Naive thymus-derived CD8-positive, alpha-beta T cell (primary cell): ENCODE results near the gene RABEP1. TPM values are rescaled to one million over a fixed set of nuclear protein-coding genes. Genes with fewer than 3 reads are reported as not detected.
"Not testable (repeated sequence)": the region's sequence is repeated elsewhere in the genome, so short reads cannot be mapped to it uniquely, and the experiment has no call there.

ENCODE experiments used
- ATAC-seq, 2 donors: fragments of 150-1000 bp; cut with Tn5 transposase in 1 of 2; sonication (Bioruptor Pico), chemical (Tn5 transposase) in 1 of 2; 1 replicate in 1 of 2; 2 replicates in 1 of 2; pipeline ENCODE4 v1.10.0; 2021; ENCODE audit warnings: mild to moderate bottlenecking in 2 of 2, moderate library complexity in 2 of 2
- POLR2A ChIA-PET: fragments of 350-600 bp; sonication (Branson Sonifier 250); formaldehyde crosslinking; loops from one replicate; lab custom pipeline; 2021; ENCODE audit warnings: antibody characterized with exemption; lab: Charles Lee
- DNase-seq, 10 donors: peaks; one replicate each; pipeline versions ENCODE4 v3.0.0 to v3.0.0-alpha.2; 2020 to 2022
- H3K27ac Mint-ChIP-seq, 10 donors: one replicate each; pipeline ENCODE4 v1.8.0; 2020 to 2022; ENCODE audit warnings: mild to moderate bottlenecking in 10 of 10, mixed read lengths in 10 of 10, moderate library complexity in 4 of 10, inconsistent platforms in 1 of 10
- H3K27me3 Mint-ChIP-seq, 5 donors: one replicate each; pipeline ENCODE4 v1.8.0; 2021 to 2022; ENCODE audit warnings: mixed read lengths in 5 of 5
- H3K36me3 Mint-ChIP-seq, 3 donors: one replicate each; pipeline ENCODE4 v1.8.0; 2020 to 2022; ENCODE audit warnings: mixed read lengths in 3 of 3, mild to moderate bottlenecking in 2 of 3, inconsistent platforms in 1 of 3
- H3K4me1 Mint-ChIP-seq, 4 donors: one replicate each; pipeline ENCODE4 v1.8.0; 2021 to 2022; ENCODE audit warnings: mixed read lengths in 4 of 4
- H3K4me3 Mint-ChIP-seq, 10 donors: one replicate each; pipeline ENCODE4 v1.8.0; 2020 to 2022; ENCODE audit warnings: mild to moderate bottlenecking in 10 of 10, mixed read lengths in 10 of 10, moderate library complexity in 6 of 10, inconsistent platforms in 1 of 10
- H3K9me3 Mint-ChIP-seq, 9 donors: one replicate each; pipeline ENCODE4 v1.8.0; 2020 to 2022; ENCODE audit warnings: mixed read lengths in 9 of 9, mild to moderate bottlenecking in 3 of 9, inconsistent platforms in 1 of 9, moderate library complexity in 1 of 9
- polyA plus RNA-seq, 3 donors: library from polyadenylated mRNA; unstranded; fragments of 300-500 nt; fragmentation: Illumina TruSeq; gene quantifications; one replicate each; pipeline ENCODE4 v1.2.3, GENCODE V29; 2021
- total RNA-seq, 8 experiments: library from RNA in 2 of 8; stranded (reverse) in 2 of 8; gene quantifications; one replicate each; pipeline ENCODE4 v1.2.3 and lab custom pipeline; 2021 to 2026

The RABEP1 gene, protein sequence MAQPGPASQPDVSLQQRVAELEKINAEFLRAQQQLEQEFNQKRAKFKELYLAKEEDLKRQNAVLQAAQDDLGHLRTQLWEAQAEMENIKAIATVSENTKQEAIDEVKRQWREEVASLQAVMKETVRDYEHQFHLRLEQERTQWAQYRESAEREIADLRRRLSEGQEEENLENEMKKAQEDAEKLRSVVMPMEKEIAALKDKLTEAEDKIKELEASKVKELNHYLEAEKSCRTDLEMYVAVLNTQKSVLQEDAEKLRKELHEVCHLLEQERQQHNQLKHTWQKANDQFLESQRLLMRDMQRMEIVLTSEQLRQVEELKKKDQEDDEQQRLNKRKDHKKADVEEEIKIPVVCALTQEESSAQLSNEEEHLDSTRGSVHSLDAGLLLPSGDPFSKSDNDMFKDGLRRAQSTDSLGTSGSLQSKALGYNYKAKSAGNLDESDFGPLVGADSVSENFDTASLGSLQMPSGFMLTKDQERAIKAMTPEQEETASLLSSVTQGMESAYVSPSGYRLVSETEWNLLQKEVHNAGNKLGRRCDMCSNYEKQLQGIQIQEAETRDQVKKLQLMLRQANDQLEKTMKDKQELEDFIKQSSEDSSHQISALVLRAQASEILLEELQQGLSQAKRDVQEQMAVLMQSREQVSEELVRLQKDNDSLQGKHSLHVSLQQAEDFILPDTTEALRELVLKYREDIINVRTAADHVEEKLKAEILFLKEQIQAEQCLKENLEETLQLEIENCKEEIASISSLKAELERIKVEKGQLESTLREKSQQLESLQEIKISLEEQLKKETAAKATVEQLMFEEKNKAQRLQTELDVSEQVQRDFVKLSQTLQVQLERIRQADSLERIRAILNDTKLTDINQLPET
- total RNA-seq (10 to 100 TPM; 57.3 to 58.6 TPM), polyA plus RNA-seq (10 to 100 TPM; 23.5 to 32.7 (median 31.3) TPM), total RNA-seq (lab: John Stamatoyannopoulos, UW) (113 to 191 (median 161) reads per million in 6 experiments)

DNA sequence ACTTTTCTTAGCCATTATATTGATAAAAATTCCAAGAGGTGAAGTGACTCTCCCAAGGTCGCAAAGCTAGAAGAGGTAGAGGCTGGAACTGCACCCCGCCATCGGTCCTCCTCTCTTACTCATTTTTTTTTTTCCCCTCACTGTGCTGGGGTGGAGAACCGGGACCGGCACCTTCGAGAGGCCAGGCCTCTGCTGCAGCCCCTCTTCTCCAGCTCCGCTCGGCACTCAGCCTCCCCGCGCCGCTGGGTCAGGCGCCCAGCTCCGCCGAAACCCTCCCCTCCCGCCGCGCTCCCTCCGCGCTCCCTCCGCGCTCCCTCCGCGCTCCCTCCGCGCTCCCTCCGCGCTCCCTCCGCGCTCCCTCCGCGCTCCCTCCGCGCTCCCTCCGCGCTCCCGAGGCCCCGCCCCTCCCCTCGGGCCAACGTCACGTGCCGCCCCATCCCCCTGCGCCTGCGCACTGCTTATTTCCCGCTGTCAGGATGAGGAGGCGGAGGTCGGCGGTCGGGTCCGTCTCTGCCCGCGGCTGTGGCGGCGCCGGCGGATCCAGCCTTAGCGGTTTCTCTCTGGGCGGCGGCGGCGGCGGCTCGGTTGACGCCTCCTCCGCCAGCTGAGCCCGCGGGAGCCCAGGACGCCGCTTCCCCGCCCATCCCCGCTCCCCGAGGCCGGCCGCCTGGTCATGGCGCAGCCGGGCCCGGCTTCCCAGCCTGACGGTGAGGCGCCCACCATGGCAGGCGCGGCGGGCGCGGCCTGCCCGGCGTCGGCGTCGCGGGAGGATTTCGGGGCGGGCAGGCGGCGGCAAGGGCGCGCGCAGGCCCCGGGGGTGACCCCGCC, at the start of gene RABEP1:
TSS of gene RABEP1 (plus strand) at position 471 of the 828 bp plus-strand sequence. CDS start at position 674, 203 bp downstream.
- Mint-ChIP-seq H3K4me1 (peaks cover 15 to 47% (median 35%) of the 10 kb centered on the region in 4 donors), H3K4me3 (peak within 1 kb of the TSS; percentile 80 to 96 (median 90)), H3K27me3 (no peaks in the 10 kb centered on the region), H3K27ac (peak within 1 kb of the TSS; percentile 69 to 97 (median 92)), H3K36me3 (peaks cover 0 to 9% (median 0%) of the 10 kb centered on the region in 3 donors), H3K9me3 (no peaks in the 10 kb centered on the region)
- POLR2A ChIA-PET = interaction anchor here (0.5 to 2.0 kb wide), 16 partner anchors 10 to 1199 kb away, joined by 3 to 9 read pairs (median 3); partner anchors contain the start of gene NUP88
- peak; percentile 86 to 96 (median 93) for DNase-seq
- peak; percentile 79 to 82 for ATAC-seq

DNA sequence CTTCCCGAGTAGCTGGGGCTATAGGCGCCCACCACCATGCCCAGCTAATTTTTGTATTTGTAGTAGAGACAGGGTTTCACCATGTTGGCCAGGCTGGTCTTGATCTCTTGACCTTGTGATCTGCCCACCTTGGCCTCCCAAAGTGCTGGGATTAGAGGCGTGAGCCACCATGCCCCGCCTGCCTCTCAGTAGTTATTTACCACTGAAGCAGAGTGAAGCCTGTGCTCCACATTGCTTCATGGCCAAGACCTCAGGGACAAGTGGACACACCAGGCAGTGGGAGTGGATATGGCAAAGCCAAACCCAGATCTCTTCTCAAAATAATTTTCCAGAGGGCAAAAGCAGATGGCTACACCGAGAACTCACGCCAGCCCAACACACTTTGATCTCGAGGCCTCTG, 48.6 kb upstream of the RABEP1 start:
- H3K27me3 Mint-ChIP-seq, ATAC-seq, H3K36me3 Mint-ChIP-seq, H3K9me3 Mint-ChIP-seq, DNase-seq, POLR2A ChIA-PET: not testable (repeated sequence)
- Mint-ChIP-seq H3K4me1 (peaks cover 15 to 80% (median 43%) of the 10 kb centered on the region in 4 donors), H3K4me3 (peak overlapping the region in 1 of 10 donors; percentile 76), H3K27ac (peak overlapping the region in 7 of 10 donors; percentile 9 to 80 (median 65))

DNA sequence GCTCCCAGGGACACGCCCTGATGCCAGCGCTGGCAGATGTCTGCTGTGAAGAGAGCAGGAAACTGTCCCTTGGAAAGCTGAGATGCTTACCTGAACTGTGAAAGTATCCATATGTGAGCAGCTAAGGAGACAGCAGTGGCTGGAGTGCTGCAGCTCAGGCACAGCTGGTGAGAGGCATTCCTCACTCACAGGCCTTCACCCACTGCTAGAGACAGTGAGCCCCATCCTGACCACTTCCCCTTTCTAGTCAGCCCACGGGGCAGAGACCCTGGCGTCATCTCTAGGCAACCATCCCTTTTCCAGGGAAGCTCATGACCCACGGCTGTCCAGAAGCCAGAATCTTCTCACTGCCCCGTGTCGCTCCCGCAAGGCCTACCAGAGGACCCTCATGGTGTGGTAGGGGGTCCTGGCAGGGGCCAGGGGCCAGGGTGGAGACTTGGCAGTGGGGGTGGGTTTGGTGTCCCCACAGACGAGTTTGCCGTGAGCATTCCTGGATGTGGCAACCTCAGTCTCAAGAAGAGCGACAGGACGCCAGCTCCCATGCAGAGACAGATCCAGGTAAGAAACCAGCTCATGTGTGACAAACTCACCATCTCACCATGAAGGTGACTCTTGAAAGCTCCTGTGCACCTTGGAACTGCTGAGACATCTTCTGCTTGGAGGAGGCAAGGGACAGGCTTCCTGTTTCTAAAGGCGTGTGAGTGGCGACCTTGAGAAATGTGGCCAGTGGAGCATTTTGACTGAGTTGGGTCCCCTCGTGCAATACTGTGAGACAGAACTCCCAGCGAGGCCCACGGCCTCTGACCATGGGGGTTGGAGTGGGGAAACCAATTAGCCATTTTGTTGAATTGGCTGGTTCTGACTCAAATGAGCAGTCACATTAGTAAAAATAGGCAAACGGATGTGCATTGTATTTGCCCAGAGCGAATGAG, 47.2 kb upstream of the RABEP1 start, which contains the start of gene SCIMP:
TSS of gene SCIMP (minus strand) at position 216 of the 932 bp plus-strand sequence. CDS start at position 111, 105 bp downstream.
- Mint-ChIP-seq H3K4me3 (peak within 1 kb of the TSS in 3 of 10 donors; percentile 27 to 83 (median 36)), H3K4me1 (peaks cover 12 to 79% (median 35%) of the 10 kb centered on the region in 4 donors)

DNA sequence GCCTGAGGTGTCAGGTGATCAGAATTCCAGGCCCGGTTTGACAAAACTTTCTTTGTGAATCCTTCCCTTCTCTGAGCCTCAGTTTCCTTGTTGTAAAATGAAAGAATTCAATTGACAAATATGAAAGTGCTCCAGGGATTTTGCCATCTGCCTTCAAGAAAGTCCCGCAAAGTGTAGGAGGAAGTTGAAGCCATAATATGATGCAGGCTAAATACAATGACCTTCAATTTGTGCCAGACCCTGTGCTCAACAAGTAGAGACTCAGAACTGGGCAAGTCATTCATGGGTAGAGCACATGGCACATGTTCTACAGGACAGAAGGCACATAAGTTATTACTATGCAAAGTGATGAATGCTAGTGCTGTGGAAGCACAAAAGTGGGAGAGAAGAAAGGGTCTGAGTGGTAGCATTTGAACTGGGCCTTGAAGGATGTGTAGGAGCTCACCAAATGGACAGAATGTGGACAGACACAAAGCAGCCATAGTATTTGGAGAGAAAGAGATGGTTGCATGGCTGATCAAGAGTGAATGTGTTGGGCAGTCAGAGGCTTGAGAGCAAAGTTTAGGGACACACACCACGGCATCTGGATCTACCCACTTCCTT, 45.0 kb upstream of the RABEP1 start:
- POLR2A ChIA-PET = interaction anchor here (0.7 to 4.2 kb wide), 4 partner anchors 10 to 1417 kb away, joined by 3 to 32 read pairs (median 4); partner anchors contain the start of gene ZNF594
- Mint-ChIP-seq H3K36me3 (peaks cover 0 to 6% (median 0%) of the 10 kb centered on the region in 3 donors), H3K4me3 (peak overlapping the region in 3 of 10 donors; percentile 17 to 24 (median 23)), H3K27me3 (no peaks in the 10 kb centered on the region), H3K9me3 (peaks cover 0 to 8% (median 0%) of the 10 kb centered on the region in 9 donors), H3K27ac (peak overlapping the region; percentile 4 to 82 (median 66)), H3K4me1 (peaks cover 14 to 73% (median 39%) of the 10 kb centered on the region in 4 donors)
- ATAC-seq = no peak
- DNase-seq = no peak

More for the DNA sequence above, 47.2 kb upstream of the RABEP1 start, which contains the start of gene SCIMP:
- POLR2A ChIA-PET = interaction anchor here (0.7 to 2.0 kb wide), 6 partner anchors 12 to 229 kb away, joined by 3 to 5 read pairs (median 4); partner anchors contain the start of gene ZNF594
- Mint-ChIP-seq H3K27ac (peak within 1 kb of the TSS; percentile 57 to 86 (median 78)), H3K27me3 (no peaks in the 10 kb centered on the region), H3K36me3 (peaks cover 0 to 7% (median 0%) of the 10 kb centered on the region in 3 donors), H3K9me3 (peaks cover 0 to 8% (median 0%) of the 10 kb centered on the region in 9 donors)
- peak in 1 of 2 donors; percentile 70 for ATAC-seq
- no peak for DNase-seq

DNA sequence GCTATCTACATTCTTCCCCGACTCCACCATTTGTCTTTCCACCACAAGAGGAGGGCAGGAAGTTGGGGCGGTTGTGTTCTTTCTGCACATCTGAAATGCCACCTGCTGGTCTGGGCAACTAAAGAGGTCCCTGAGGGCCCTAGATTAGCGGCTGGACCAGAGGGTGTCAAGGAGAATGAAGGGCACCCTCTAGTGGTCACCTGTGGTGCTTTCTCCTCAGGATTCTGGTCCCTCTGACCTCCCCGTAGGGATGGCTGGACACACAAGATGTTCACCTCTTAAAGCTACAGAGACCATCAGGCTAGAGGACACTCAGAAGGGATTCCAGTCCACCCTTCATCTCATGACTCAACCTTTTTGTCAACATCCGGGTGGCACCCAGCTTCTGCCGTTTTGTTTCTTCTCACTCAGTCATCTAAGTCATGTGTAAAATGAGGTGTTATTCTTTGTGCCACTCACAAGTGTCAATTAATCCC, 44.5 kb upstream of the RABEP1 start:
- POLR2A ChIA-PET = interaction anchor here (0.6 to 4.2 kb wide), 6 partner anchors 11 to 46 kb away, joined by 3 to 32 read pairs (median 3); partner anchors contain the start of gene ZNF594
- Mint-ChIP-seq H3K9me3 (peaks cover 0 to 8% (median 0%) of the 10 kb centered on the region in 9 donors), H3K36me3 (peaks cover 0 to 6% (median 0%) of the 10 kb centered on the region in 3 donors), H3K27me3 (no peaks in the 10 kb centered on the region), H3K27ac (peak overlapping the region; percentile 4 to 82 (median 66)), H3K4me1 (peaks cover 16 to 73% (median 44%) of the 10 kb centered on the region in 4 donors), H3K4me3 (peak overlapping the region in 2 of 10 donors; percentile 17 to 23)
- DNase-seq = peak in 1 of 10 donors; percentile 42
- peak in 1 of 2 donors; percentile 8 for ATAC-seq

DNA sequence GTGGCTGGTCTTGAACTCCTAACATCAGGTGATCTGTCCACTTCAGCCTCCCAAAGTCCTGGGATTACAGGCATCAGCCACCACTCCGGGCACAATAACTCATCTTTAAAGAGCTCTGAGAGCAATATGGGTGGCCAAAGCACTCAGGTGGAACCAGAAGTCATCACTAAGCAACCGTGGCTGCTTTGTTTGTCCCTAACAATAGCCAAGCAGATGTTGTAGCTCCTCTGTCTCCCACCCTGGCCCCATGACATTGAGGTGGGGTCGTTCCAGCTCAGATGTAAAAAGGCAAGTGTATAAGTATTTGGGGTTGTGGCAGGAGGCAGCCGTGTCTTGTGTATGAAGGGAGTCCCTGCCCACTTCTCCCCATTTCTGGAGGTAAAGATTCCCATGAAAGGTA, 43.8 kb upstream of the RABEP1 start:
- Mint-ChIP-seq H3K9me3 (peaks cover 0 to 8% (median 0%) of the 10 kb centered on the region in 9 donors), H3K36me3 (peaks cover 0 to 6% (median 0%) of the 10 kb centered on the region in 3 donors), H3K4me3 (no peak overlapping the region), H3K27ac (peak overlapping the region in 5 of 10 donors; percentile 40 to 82 (median 66)), H3K27me3 (no peaks in the 10 kb centered on the region), H3K4me1 (peaks cover 20 to 73% (median 49%) of the 10 kb centered on the region in 4 donors)
- DNase-seq = no peak
- POLR2A ChIA-PET = interaction anchor here (0.6 to 4.2 kb wide), 5 partner anchors 11 to 43 kb away, joined by 3 to 32 read pairs (median 3); no protein-coding TSS in a partner anchor
- no peak for ATAC-seq

DNA sequence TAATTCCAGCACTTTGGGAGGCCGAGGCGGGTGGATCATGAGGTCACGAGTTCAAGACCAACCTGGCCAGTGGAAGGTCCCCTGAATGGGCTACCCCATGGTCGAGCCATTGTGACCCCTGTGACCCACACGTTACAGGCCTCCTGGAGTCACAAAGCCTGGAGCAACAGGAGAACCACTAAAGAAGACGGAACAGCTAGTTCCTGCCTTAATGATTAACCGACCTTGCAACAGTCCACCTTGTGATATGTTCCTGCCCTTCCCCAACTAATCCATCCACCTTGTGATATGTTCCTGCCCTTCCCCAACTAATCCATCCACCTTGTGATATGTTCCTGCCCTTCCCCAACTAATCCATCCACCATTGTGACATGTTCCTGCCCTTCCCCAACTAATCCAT, 42.3 kb upstream of the RABEP1 start:
- peak overlapping the region in 3 of 10 donors; percentile 15 to 53 (median 34) for H3K27ac Mint-ChIP-seq
- not testable (repeated sequence) for H3K27me3 Mint-ChIP-seq, H3K36me3 Mint-ChIP-seq, H3K9me3 Mint-ChIP-seq, DNase-seq, H3K4me3 Mint-ChIP-seq, ATAC-seq
- peaks cover 19 to 73% (median 47%) of the 10 kb centered on the region in 4 donors for H3K4me1 Mint-ChIP-seq
- POLR2A ChIA-PET = interaction anchor here (0.7 to 4.2 kb wide), 4 partner anchors 13 to 41 kb away, joined by 3 to 32 read pairs (median 3); no protein-coding TSS in a partner anchor

DNA sequence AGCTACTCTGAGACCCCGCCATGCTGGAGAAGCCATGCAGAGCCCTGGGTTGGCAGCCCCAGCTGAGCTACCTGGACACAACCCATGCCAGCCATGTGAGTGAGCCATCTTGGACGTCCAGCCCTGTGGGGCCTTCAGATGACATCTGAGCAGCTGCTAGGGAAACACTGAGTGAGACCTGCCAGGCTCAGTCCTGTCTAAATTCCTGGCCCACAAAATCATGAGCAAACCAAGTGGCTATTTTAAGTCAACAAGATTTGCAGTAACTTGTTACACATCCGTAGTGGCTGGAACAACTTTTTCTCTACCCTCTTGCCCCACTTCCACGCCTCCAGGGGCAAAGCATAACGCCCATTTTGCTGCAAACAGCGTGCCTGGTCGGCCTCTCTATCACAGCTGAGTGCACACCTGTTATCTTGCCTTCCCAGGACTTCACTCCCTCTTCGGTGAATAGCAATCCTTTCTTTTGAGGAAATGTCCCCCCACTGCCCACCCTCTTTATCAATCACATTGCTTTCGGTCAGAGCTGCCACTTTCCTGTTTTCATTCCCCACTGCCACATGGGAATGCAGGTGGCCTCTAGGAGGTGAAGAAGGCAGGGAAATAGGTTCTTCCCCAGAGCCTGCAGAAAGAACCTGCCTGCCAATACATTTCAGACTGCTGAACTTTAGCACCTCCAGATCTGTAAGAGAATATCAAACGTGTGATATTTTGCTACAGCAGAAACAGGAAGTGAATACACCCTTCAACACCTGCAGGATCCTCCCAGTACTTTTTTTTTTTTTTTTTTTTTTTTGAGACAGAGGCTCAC, 40.0 kb upstream of the RABEP1 start:
- H3K27me3 Mint-ChIP-seq = no peaks in the 10 kb centered on the region
- H3K4me1 Mint-ChIP-seq = peaks cover 18 to 57% (median 40%) of the 10 kb centered on the region in 4 donors
- DNase-seq = peak in 4 of 10 donors; percentile 54 to 63 (median 60)
- peak overlapping the region; percentile 86 to 100 (median 99) for H3K27ac Mint-ChIP-seq
- ATAC-seq = peak; percentile 93 to 96
- H3K9me3 Mint-ChIP-seq = peaks cover 0 to 5% (median 0%) of the 10 kb centered on the region in 9 donors
- peaks cover 0 to under 1% (median 0%) of the 10 kb centered on the region in 3 donors for H3K36me3 Mint-ChIP-seq
- POLR2A ChIA-PET = interaction anchor here (0.8 to 2.0 kb wide), 4 partner anchors 15 to 50 kb away, joined by 3 to 23 read pairs (median 8); partner anchors contain the start of gene ZNF594
- peak overlapping the region; percentile 76 to 95 (median 87) for H3K4me3 Mint-ChIP-seq

DNA sequence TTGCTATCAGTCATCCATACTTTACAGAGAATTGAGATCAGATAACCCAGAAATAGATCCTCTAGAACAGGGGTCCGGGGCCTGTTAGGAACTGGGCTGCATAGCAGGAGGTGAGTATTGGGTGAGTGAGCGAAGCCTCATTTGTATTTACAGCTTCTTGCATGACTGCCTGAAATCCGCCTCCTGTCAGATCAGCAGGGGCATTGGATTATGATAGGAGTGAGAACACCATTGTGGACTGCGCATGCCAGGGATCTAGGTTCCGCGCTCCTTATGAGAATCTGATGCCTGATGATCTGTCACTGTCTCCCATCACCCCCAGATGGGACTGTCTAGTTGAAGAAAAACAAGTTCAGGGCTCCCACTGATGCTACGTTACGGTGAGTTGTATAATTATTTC, 34.5 kb upstream of the RABEP1 start:
- POLR2A ChIA-PET = interaction anchor here (0.8 kb wide), 1 partner anchor 20 kb away, joined by 3 read pairs; no protein-coding TSS in a partner anchor
- peak overlapping the region in 3 of 10 donors; percentile 28 to 81 (median 63) for H3K27ac Mint-ChIP-seq
- no peak for ATAC-seq

More for the DNA sequence above, 34.5 kb upstream of the RABEP1 start:
- Mint-ChIP-seq H3K27me3 (no peaks in the 10 kb centered on the region), H3K4me1 (peaks cover 11 to 28% (median 25%) of the 10 kb centered on the region in 4 donors), H3K4me3 (no peak overlapping the region), H3K36me3 (no peaks in the 10 kb centered on the region), H3K9me3 (no peaks in the 10 kb centered on the region)
- no peak for DNase-seq
